Calu3 (cell line): ENCODE measurements around the gene BPIFB2. TPM values are rescaled to one million over a fixed set of nuclear protein-coding genes. Genes with fewer than 3 reads are reported as not detected.

Source experiments
- BruUV-seq: library from RNA; stranded (reverse); fragments of 400-500 nt; replicated peaks from 2 replicates; lab custom pipeline; 2021; lab: Mats Ljungman, UMichigan
- CTCF ChIA-PET: fragments of 300-600 bp; sonication (Branson Sonifier 250); formaldehyde crosslinking; loops from one replicate; lab custom pipeline; 2022; ENCODE audit warnings: antibody characterized with exemption; lab: Charles Lee
- DNase-seq: peaks from one replicate; pipeline ENCODE4 v3.0.0; 2022
- H3K27ac Mint-ChIP-seq: one replicate; pipeline ENCODE4 v1.8.0; 2022; ENCODE audit warnings: mixed read lengths; ENCODE audit not compliant: unreplicated experiment
- H3K27me3 Mint-ChIP-seq: one replicate; pipeline ENCODE4 v1.8.0; 2022; ENCODE audit warnings: mixed read lengths; ENCODE audit not compliant: unreplicated experiment
- H3K36me3 Mint-ChIP-seq: one replicate; pipeline ENCODE4 v1.8.0; 2022; ENCODE audit warnings: mild to moderate bottlenecking, moderate library complexity, mixed read lengths; ENCODE audit not compliant: insufficient read depth, unreplicated experiment
- H3K4me1 Mint-ChIP-seq: one replicate; pipeline ENCODE4 v1.8.0; 2022; ENCODE audit warnings: mild to moderate bottlenecking, low read depth, mixed read lengths; ENCODE audit not compliant: unreplicated experiment
- H3K4me3 Mint-ChIP-seq: one replicate; pipeline ENCODE4 v1.8.0; 2022; ENCODE audit warnings: mild to moderate bottlenecking, low read depth, moderate library complexity, mixed read lengths; ENCODE audit not compliant: unreplicated experiment
- H3K9me3 Mint-ChIP-seq: one replicate; pipeline ENCODE4 v1.8.0; 2022; ENCODE audit warnings: low read depth, mixed read lengths; ENCODE audit not compliant: unreplicated experiment
- CTCF ChIP-seq: fragments of 200-600 bp; IDR thresholded peaks from one replicate; pipeline ENCODE4 v1.8.0; 2022; ENCODE audit warnings: antibody characterized with exemption; ENCODE audit not compliant: unreplicated experiment
- intact Hi-C: fragments of 100-400 bp; cut with micrococcal nuclease; formaldehyde crosslinking; loops from one replicate; pipeline ENCODE4 v1.10.0; 2022; ENCODE audit not compliant: unreplicated experiment
- total RNA-seq: library from RNA; stranded (reverse); gene quantifications from 2 replicates; pipeline ENCODE4 v1.2.3, GENCODE V29; 2022

BPIFB2 gene
- total RNA-seq, 1 experiment from 2014 or later: not detected

GRCh38 chr20:33053291-33054106, 46.0 kb downstream of the BPIFB2 start, which contains the start of gene BPIFB3:
Gene BPIFB3 (plus strand): TSS chr20:33053903. CDS start chr20:33055436, 1,533 bp downstream.
- Mint-ChIP-seq H3K27me3 (peaks cover 89% of the 10 kb centered on the region), H3K36me3 (peaks cover 5% of the 10 kb centered on the region), H3K4me3 (no peak within 1 kb of the TSS), H3K9me3 (no peaks in the 10 kb centered on the region), H3K27ac (no peak within 1 kb of the TSS), H3K4me1 (no peaks in the 10 kb centered on the region)
- CTCF ChIA-PET: interaction anchor here (1.8 kb wide), 1 partner anchor 11 kb away, joined by 3 read pairs; no protein-coding TSS in a partner anchor
- intact Hi-C loops: no loop called here
- no peak for DNase-seq
- TF ChIP-seq CTCF: no peak
- no TSS peak for BruUV-seq

DNA sequence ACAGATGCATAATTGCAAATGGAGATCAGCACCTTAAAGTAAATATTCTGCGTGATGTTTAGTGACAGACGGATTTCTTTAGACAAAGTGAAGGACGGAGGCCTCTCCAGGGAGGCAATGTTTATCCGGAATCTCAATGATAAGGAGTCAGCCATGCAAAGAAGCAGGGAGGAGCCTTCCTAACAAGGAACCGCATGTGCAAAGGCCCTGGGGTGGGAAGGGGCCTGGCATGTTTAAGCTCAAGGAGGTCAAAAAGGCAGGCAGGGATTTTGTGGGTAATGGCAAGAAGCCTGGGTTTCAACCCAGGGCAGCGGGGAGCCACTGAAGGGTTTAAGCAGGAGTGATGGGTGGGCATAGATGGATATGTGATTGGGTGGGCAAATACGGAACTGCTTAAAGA, 46.9 kb downstream of the BPIFB2 start:
- no TSS peak for BruUV-seq
- intact Hi-C loops: no loop called here

DNA sequence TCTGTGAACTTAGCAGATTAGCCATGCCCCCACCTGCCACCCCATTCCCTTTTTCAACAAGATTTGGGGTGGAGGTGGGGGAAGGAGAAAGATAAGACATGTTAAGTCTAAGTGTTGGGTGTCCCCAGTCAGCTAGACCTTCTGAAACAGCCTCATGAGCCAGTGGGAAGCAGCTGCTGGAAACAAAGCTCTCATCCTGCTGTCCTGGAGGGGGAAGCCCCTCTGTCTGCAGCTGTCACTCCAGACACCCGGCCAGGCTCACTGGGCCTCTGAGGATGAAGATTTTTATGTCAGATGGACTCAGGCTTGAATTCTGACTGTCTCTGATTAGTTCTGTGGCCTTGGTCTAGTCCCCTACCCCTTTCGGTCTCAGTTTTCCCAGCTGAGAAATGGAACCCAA, 47.3 kb downstream of the BPIFB2 start:
- no peak for TF ChIP-seq CTCF
- BruUV-seq: no TSS peak
- H3K4me1 Mint-ChIP-seq: no peaks in the 10 kb centered on the region
- H3K27ac Mint-ChIP-seq: no peak overlapping the region
- peaks cover 89% of the 10 kb centered on the region for H3K27me3 Mint-ChIP-seq
- no peaks in the 10 kb centered on the region for H3K9me3 Mint-ChIP-seq
- no peak overlapping the region for H3K4me3 Mint-ChIP-seq
- DNase-seq: no peak
- intact Hi-C loops: no loop called here
- peaks cover 5% of the 10 kb centered on the region for H3K36me3 Mint-ChIP-seq
- CTCF ChIA-PET: interaction anchor here (1.8 kb wide), 1 partner anchor 12 kb away, joined by 3 read pairs; no protein-coding TSS in a partner anchor

More for the DNA sequence above, 46.9 kb downstream of the BPIFB2 start:
- H3K27ac Mint-ChIP-seq: no peak overlapping the region
- CTCF ChIA-PET: interaction anchor here (1.8 kb wide), 1 partner anchor 12 kb away, joined by 3 read pairs; no protein-coding TSS in a partner anchor
- peaks cover 5% of the 10 kb centered on the region for H3K36me3 Mint-ChIP-seq
- peaks cover 89% of the 10 kb centered on the region for H3K27me3 Mint-ChIP-seq
- no peaks in the 10 kb centered on the region for H3K9me3 Mint-ChIP-seq
- H3K4me3 Mint-ChIP-seq: no peak overlapping the region
- no peaks in the 10 kb centered on the region for H3K4me1 Mint-ChIP-seq
- no peak for DNase-seq
- TF ChIP-seq CTCF: no peak

DNA sequence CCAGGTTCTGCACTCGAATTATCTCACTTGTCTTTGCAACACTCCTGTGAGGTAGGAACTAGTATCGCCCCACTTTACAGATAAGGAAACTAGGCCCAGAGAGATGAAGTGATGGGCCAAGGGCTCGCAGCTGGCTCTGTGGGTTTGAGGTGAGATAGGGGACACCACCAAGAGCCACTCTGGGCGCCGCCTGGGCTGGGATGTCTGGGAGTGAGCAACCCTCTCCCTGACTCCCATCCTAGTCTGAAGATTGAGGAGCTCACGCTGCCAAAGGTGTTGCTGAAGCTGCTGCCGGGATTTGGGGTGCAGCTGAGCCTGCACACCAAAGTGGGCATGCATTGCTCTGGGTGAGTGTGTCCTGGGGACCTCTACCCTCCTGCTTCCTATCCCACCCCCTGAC, 51.6 kb downstream of the BPIFB2 start:
- CTCF ChIA-PET: no interaction called here
- Mint-ChIP-seq H3K4me1 (no peaks in the 10 kb centered on the region), H3K27ac (no peak overlapping the region), H3K27me3 (peaks cover 92% of the 10 kb centered on the region), H3K36me3 (peaks cover 4% of the 10 kb centered on the region), H3K9me3 (no peaks in the 10 kb centered on the region), H3K4me3 (no peak overlapping the region)
- no peak for TF ChIP-seq CTCF
- DNase-seq: no peak
- intact Hi-C loops: no loop called here
- BruUV-seq: no TSS peak
